Endothelial cell of umbilical vein (primary cell): Measurements from ENCODE around the gene CBL. TPM values are rescaled to one million over a fixed set of nuclear protein-coding genes. Genes with fewer than 3 reads are reported as not detected.

Experiments
- BruUV-seq: library from RNA; stranded (reverse); fragments of 400-500 nt; replicated peaks from 2 replicates; lab custom pipeline; 2021; lab: Mats Ljungman, UMichigan
- CTCF ChIA-PET: fragments of 300-600, 350-600 bp; sonication (Branson Sonifier 250); formaldehyde crosslinking; loops from one replicate; lab custom pipeline; 2021; ENCODE audit warnings: antibody characterized with exemption, inconsistent platforms; lab: Charles Lee
- POLR2A ChIA-PET: fragments of 300-600, 350-600 bp; sonication (Branson Sonifier 250); formaldehyde crosslinking; loops from one replicate; lab custom pipeline; 2021; ENCODE audit warnings: antibody characterized with exemption, inconsistent platforms; lab: Charles Lee
- DNase-seq: peaks from one replicate; pipeline ENCODE4 v3.0.0-alpha.2; 2011; ENCODE audit warnings: low read depth, low spot score
- FAIRE-seq: peaks from 2 replicates; lab custom pipeline; 2011; peaks lifted over from hg19 to GRCh38; lab: Jason Lieb, UNC
- H2AFZ ChIP-seq: 2 replicates; pipeline ENCODE4 v1.6.0; 2012; ENCODE audit warnings: low read depth, low read length, control low read depth, inconsistent platforms
- H3K27ac ChIP-seq: 2 replicates; pipeline ENCODE4 v1.5.1; 2011; ENCODE audit warnings: low read depth, mild to moderate bottlenecking, control low read depth, low read length, moderate library complexity; ENCODE audit not compliant: insufficient read depth
- H3K27me3 ChIP-seq, 2 experiments: 2 replicates each; pipeline versions ENCODE4 v1.6.0 to v1.6.1; 2011; ENCODE audit warnings: low read length in 2 of 2, mixed read lengths in 1 of 2; ENCODE audit not compliant: control insufficient read depth in 2 of 2, insufficient read depth in 2 of 2
- H3K36me3 ChIP-seq, 2 experiments: 2 replicates in 1 of 2; 3 replicates in 1 of 2; pipeline ENCODE4 v1.5.1; 2011; ENCODE audit warnings: low read length in 2 of 2, mild to moderate bottlenecking in 1 of 2, moderate library complexity in 1 of 2; ENCODE audit not compliant: control insufficient read depth in 2 of 2, insufficient read depth in 2 of 2; ENCODE audit errors: extremely low read depth in 1 of 2
- H3K4me1 ChIP-seq: 3 replicates; pipeline ENCODE4 v1.5.1; 2011; ENCODE audit warnings: mild to moderate bottlenecking, low read length; ENCODE audit not compliant: control insufficient read depth, insufficient read depth; ENCODE audit errors: extremely low read depth
- H3K4me2 ChIP-seq: 2 replicates; pipeline ENCODE4 v1.6.1; 2011; ENCODE audit warnings: low read length, control low read depth, mixed read lengths; ENCODE audit not compliant: insufficient read depth
- H3K4me3 ChIP-seq, 3 experiments: fragments of 200-600 bp in 1 of 3; sonication (generic), shearing (Covaris generic) in 1 of 3; replicated peaks in 1 of 3; 2 replicates each; pipeline ENCODE4 v1.5.1; 2011 to 2016; ENCODE audit warnings: control low read depth in 3 of 3, low read length in 3 of 3, mild to moderate bottlenecking in 2 of 3, inconsistent platforms in 1 of 3, low read depth in 1 of 3, moderate library complexity in 1 of 3; ENCODE audit not compliant: insufficient read depth in 1 of 3
- H3K79me2 ChIP-seq: 2 replicates; pipeline ENCODE4 v1.6.0; 2012; ENCODE audit warnings: low read length, inconsistent platforms; ENCODE audit not compliant: control insufficient read depth, insufficient read depth
- H3K9ac ChIP-seq: replicated peaks from 2 replicates; pipeline ENCODE3; 2011; ENCODE audit warnings: low read length, control low read depth; ENCODE audit not compliant: insufficient read depth; ENCODE audit errors: extremely low read depth
- H3K9me1 ChIP-seq: replicated peaks from 3 replicates; pipeline ENCODE4 v1.6.0; 2011; ENCODE audit warnings: mild to moderate bottlenecking, low read length; ENCODE audit not compliant: control insufficient read depth, insufficient read depth; ENCODE audit errors: extremely low read depth
- H3K9me3 ChIP-seq: replicated peaks from 2 replicates; pipeline ENCODE4 v1.5.1; 2012; ENCODE audit warnings: low read length, inconsistent platforms; ENCODE audit not compliant: control insufficient read depth, insufficient read depth
- H4K20me1 ChIP-seq: replicated peaks from 2 replicates; pipeline ENCODE3; 2011; ENCODE audit warnings: mild to moderate bottlenecking, low read length; ENCODE audit not compliant: control insufficient read depth, insufficient read depth; ENCODE audit errors: extremely low read depth
- CTCF ChIP-seq, 2 donors: IDR thresholded peaks; 1 replicate in 1 of 2; 2 replicates in 1 of 2; pipeline ENCODE4 v1.5.1; 2011; ENCODE audit warnings: low read length in 2 of 2, mild to moderate bottlenecking in 2 of 2, moderate library complexity in 2 of 2, control low read depth in 1 of 2, inconsistent platforms in 1 of 2, low read depth in 1 of 2; ENCODE audit not compliant: insufficient read depth in 1 of 2; ENCODE audit errors: extremely low read depth in 1 of 2
- EZH2 ChIP-seq: IDR thresholded peaks from 2 replicates; pipeline ENCODE4 v1.6.1; 2012; ENCODE audit warnings: borderline replicate concordance, low read depth, mild to moderate bottlenecking, moderate library complexity, low read length, inconsistent platforms; ENCODE audit not compliant: severe bottlenecking
- FOS ChIP-seq: IDR thresholded peaks from 2 replicates; pipeline ENCODE4 v1.6.1; 2011; ENCODE audit warnings: mild to moderate bottlenecking, low read length, moderate library complexity, borderline replicate concordance; ENCODE audit not compliant: insufficient read depth
- GATA2 ChIP-seq: IDR thresholded peaks from 2 replicates; pipeline ENCODE4 v1.7.0; 2011; ENCODE audit warnings: low read depth, mild to moderate bottlenecking, moderate library complexity, mixed read lengths, low read length; ENCODE audit not compliant: insufficient read length, insufficient read depth
- JUN ChIP-seq: IDR thresholded peaks from 2 replicates; pipeline ENCODE4 v1.6.1; 2011; ENCODE audit warnings: borderline replicate concordance, low read depth; ENCODE audit not compliant: insufficient read length, insufficient read depth
- MAX ChIP-seq: IDR thresholded peaks from 2 replicates; pipeline ENCODE4 v1.6.1; 2011; ENCODE audit not compliant: insufficient read depth, insufficient read length
- MYC ChIP-seq: IDR thresholded peaks from one replicate; pipeline ENCODE4 v1.6.1; 2011; ENCODE audit warnings: mild to moderate bottlenecking, low read depth, low read length
- POLR2A ChIP-seq: IDR thresholded peaks from 2 replicates; pipeline ENCODE4 v1.6.1; 2012; ENCODE audit warnings: low read depth, mild to moderate bottlenecking, control low read depth, low read length
- POLR2AphosphoS5 ChIP-seq: IDR thresholded peaks from 2 replicates; pipeline ENCODE4 v1.6.1; 2012; ENCODE audit warnings: low read depth, mild to moderate bottlenecking, control low read depth, low read length, moderate library complexity; ENCODE audit not compliant: insufficient read depth
- dilution Hi-C: fragments of 300-500 bp; cut with MboI; formaldehyde crosslinking; loops from one replicate; pipeline ENCODE4 v1.15.0; 2019; ENCODE audit warnings: low sequenced_read_pairs; ENCODE audit not compliant: extremely low pct_ligation_motif_present
- intact Hi-C: fragments of 100-400 bp; cut with micrococcal nuclease; formaldehyde crosslinking; loops from one replicate; pipeline ENCODE4 v1.10.0; 2022
- polyA plus RNA-seq, 4 experiments: library from polyadenylated mRNA; depleted of rRNA in 3 of 4; stranded (reverse) in 3 of 4; unstranded in 1 of 4; fragments of >200 nt; gene quantifications; 2 replicates each; pipeline versions ENCODE4 v1.2.1 to v1.2.3, GENCODE V29; 2011 to 2012; ENCODE audit warnings: missing spikeins in 1 of 4
- total RNA-seq: library from RNA; stranded (reverse); gene quantifications from 2 replicates; pipeline ENCODE4 v1.2.3, GENCODE V29; 2021

Gene CBL
- total and polyA plus RNA-seq, 2 donors (not counting 3 experiments of a cell fraction or from before 2014, with no cell fraction given), result 15.5 to 41.5 TPM

- H3K4me1 ChIP-seq, result no peaks in the 10 kb centered on the region
- no peak overlapping the region for H3K27ac ChIP-seq
- H3K36me3 ChIP-seq, result peaks cover 0 to 11% of the 10 kb centered on the region in 2 experiments
- dilution Hi-C loops, result no loop called here
- no peak overlapping the region for H3K9ac ChIP-seq
- intact Hi-C loops, result no loop called here
- TF ChIP-seq MAX (no peak), GATA2 (no peak), JUN (no peak), POLR2A (no peak), EZH2 (no peak), POLR2AphosphoS5 (no peak), FOS (no peak), CTCF (IDR thresholded peaks at IDR 0.05; ENCODE audit: extremely low read depth in 1 of 2, insufficient read depth in 1 of 2, low read depth in 1 of 2, low read length in 2 of 2) (no peak), MYC (no peak)
- peaks cover 4% of the 10 kb centered on the region for H3K79me2 ChIP-seq
- H3K27me3 ChIP-seq, result no peaks in the 10 kb centered on the region
- DNase-seq, result no peak
- no peak overlapping the region for H2AFZ ChIP-seq
- BruUV-seq, result no TSS peak
- CTCF ChIA-PET, result interaction anchor here (0.6 to 1.6 kb wide), 8 partner anchors 10 to 261 kb away, joined by 3 to 5 read pairs (median 4); no protein-coding TSS in a partner anchor
- H3K9me3 ChIP-seq, result no peaks in the 10 kb centered on the region
- no peak for FAIRE-seq
- POLR2A ChIA-PET, result no interaction called here
- H3K4me3 ChIP-seq, result no peak overlapping the region
- H3K4me2 ChIP-seq, result no peak overlapping the region
- H4K20me1 ChIP-seq, result no peaks in the 10 kb centered on the region
- H3K9me1 ChIP-seq, result no peaks in the 10 kb centered on the region
Measured at GRCh38 chr11:119273721-119274120, 67.6 kb downstream of the CBL start.
